GM20431 (cell line): ENCODE data around the gene CCP110.
"Not testable (repeated sequence)": the region's sequence is repeated elsewhere in the genome, so short reads cannot be mapped to it uniquely, and the experiment has no call there.

Experiments
- in situ Hi-C: fragments of 300-500 bp; cut with MseI, MboI; formaldehyde crosslinking; loops from one replicate; pipeline ENCODE4 v1.15.0; 2020; ENCODE audit warnings: low sequenced_read_pairs; ENCODE audit not compliant: unreplicated experiment

Gene CCP110

GRCh38 chr16:19542138-19542821 is 18.5 kb downstream of the CCP110 start:
- in situ Hi-C loops: no loop called here

GRCh38 chr16:19543278-19543996 is 19.7 kb downstream of the CCP110 start:
- in situ Hi-C loops: not testable (repeated sequence)

DNA sequence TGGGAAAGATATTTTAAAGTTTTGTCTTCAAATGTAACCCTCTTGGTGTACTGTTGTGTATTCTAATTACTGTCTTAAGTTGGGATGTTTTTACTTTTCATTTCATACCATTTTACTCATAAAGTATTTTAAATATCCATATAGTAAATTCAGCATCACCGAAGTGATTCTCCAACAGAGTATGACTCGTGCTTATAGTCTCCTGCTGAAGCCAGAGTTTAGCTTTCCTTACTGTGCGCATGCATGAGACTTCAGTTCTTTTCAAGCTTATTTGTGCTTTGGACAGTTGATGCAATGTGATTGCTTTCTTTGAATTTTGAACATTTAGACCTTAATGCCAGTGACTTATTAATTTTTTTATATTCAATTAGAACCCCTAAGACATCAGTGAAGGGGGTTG is 24.4 kb downstream of the CCP110 start:
- in situ Hi-C loops: no loop called here

DNA sequence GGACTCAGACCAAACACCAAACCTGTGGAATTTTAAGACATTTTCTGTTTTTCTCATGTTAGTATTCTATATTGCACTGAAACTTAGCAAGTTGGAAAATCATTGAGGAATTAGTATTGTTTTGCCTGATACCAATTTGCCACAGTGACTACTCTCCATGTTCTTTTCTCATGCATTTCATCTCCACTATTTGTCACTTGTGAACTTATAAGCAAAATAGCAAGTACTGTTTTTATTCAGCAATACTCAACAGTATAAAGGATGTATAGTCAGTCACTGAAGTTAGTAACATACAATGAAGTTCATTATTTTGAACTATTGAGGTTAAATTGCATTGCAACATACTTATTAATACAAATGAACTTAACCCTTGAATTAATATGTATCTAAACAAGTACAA is 25.9 kb downstream of the CCP110 start:
- in situ Hi-C loops: no loop called here

DNA sequence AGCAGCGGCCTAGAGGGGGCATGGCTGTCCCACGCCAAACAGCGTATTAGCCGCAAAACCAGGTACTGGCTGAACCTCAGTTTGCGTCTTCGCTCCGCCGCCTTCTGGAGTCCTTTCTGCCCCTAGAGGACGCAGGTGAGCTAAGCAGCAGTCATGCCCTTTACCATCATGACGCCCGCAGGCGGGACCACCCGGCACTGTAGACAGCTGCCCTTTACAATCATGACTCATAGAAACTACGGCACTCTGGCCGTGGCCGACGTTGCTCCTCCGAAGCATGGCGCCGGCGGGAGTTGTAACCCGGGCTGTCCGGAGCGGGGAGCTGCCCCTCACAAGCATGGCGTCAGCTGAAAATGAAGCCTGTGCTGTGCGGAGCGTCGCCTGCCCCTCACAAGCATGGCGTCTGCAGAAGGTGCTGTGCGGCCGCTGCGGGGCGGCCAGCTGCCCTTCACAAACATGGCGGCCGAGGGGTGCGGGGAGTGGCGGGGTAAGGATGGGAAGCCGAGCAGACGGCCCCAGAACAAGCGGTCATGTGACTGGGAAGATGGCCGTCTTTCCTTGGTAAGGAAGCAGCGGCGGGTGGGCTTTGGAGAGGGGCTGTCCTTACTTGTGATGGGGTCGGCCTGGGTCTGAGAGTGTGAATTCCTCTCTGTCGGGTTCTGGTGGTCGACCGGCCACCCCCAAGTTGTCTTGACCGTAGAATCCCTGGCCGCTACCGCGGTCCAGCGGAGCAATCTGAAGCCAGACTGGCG is 31.6 kb downstream of the CCP110 start, which contains the start of gene VPS35L:
Gene VPS35L, plus strand, starts transcription at position 518 of the 752 bp plus-strand sequence. Its CDS starts 27 bp downstream, at position 545.
- in situ Hi-C loops: no loop called here

GRCh38 chr16:19555938-19556771 is 32.4 kb downstream of the CCP110 start:
- in situ Hi-C loops: no loop called here

GRCh38 chr16:19559242-19559910 is 35.6 kb downstream of the CCP110 start:
- in situ Hi-C loops: no loop called here

DNA sequence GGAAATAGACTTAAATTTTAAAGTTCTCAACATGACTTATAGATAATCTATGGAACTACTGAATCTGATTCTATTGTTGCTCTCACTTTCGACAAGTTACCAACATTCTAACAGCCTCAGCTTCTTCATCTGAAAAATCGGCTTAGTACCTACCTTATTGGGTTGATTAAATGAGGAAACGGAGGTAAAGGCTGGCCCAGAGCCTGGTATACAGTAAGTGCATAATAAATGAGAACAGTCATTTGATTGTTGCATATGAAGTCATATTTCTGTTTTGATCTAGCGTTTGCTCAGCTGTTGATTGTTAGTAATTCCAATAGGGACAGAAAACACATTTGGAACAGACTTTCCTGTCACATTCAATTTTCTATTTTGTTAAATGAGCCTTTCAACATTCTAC is 36.3 kb downstream of the CCP110 start:
- in situ Hi-C loops: no loop called here

- in situ Hi-C loops: no loop called here
Observed at GRCh38 chr16:19563377-19563776, 39.6 kb downstream of the CCP110 start.

GRCh38 chr16:19566362-19566761 is 42.6 kb downstream of the CCP110 start:
- in situ Hi-C loops: no loop called here

DNA sequence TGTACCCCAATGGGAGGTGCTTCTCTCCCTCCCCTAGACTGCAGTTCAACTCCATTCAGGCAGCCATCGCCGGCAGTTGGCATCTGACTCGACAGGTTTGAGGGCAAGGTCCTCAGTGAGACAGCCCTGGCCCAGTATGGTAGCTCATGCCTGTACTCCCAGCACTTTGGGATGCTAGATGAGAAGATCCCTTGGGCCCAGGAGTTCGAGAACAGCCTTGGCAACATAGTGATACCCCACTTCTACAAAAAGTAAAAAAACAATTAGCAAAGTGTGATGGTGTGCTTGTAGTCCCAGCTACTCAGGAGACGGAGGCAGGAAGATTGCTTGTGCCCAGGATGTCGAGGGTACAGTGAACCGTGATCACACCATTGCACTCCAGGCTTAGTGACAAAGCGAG is 43.8 kb downstream of the CCP110 start:
- in situ Hi-C loops: no loop called here

DNA sequence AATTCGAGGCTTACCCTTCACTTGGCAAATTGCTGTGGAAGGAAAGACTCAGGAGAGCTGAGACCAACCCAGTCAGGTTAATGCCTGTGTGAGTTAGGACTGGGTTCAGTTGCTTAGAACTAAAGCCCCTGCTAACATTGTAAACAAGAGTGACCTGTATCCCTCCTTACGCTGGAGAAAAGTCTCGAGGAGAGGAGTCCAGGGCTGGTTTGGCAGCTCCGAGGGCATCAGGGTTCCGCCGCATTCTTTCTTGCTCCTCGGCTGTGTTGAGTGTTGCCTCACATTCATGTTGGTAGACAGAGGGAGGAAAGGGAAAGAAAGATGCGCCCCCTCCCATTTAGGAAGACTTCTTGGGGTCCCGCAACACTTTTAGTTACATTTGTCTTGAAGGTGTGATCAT is 50.3 kb downstream of the CCP110 start:
- in situ Hi-C loops: no loop called here

DNA sequence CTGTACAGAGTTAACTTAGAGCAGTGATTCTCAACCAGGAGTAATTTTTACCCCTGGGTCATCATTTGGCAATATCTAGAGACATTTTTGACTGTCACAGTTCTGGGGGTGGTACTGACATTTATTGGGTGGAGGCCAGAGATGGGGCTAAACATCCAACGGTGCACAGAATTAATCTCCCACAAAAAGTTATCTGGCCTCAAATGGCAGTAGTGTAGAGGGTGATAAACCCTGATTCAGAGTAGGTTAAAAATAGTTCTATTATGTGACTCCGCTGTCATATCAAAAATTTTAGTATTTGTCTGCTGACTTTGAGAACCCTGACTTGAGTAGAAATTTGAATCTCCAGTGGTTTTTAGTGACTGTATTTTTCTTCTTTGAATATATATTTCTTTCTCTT is 50.9 kb downstream of the CCP110 start:
- in situ Hi-C loops: no loop called here

DNA sequence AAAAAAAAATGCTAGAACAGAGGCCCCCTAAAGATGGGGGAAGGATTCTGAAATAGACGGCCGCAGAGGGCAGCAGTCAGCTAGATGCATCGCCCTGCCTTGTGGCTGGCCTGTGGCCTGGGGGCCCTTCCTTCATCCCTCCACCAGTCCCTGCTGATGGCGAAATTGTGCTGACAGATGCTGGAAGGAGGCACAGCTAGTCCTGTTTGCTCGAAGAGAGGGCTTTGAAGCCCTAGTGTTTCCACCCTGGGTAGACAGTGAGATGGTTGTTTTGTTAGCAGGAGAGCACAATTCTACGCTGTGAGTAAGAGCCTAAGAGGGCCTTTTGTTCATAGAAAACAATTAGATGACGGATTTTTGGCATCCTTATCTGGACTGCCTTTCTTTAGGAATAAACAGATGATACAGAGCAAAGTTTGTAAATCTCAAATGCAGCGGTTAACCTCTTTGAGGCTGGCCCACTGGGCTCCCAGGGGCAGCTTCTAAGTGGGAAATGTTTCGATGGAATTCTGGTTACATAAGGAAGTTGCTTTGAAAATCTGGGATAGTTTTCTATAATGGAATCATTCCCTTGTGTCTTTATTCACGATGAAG is 54.7 kb downstream of the CCP110 start:
- in situ Hi-C loops: no loop called here

GRCh38 chr16:19582050-19582831 is 58.5 kb downstream of the CCP110 start:
- in situ Hi-C loops: no loop called here

GRCh38 chr16:19583665-19584300 is 60.0 kb downstream of the CCP110 start:
- in situ Hi-C loops: no loop called here

DNA sequence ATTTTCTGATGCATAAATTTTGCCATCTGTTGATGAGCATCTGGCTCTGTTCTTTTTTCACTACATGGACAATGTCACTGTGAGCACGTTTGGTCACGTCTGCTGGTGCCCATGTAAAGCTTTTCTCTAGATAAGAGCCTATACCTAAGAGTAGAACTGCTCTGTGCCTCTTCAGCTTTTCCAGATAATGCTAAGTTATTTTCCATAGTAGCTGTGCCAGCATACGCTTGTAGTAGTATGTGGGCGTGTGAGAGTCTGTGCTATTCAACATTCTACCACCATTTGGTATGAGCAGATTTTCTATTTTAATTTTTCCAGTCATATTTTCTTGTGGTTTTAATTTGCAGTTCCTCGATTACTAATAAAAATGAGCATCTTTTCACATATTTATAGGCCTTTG is 64.9 kb downstream of the CCP110 start:
- in situ Hi-C loops: no loop called here

DNA sequence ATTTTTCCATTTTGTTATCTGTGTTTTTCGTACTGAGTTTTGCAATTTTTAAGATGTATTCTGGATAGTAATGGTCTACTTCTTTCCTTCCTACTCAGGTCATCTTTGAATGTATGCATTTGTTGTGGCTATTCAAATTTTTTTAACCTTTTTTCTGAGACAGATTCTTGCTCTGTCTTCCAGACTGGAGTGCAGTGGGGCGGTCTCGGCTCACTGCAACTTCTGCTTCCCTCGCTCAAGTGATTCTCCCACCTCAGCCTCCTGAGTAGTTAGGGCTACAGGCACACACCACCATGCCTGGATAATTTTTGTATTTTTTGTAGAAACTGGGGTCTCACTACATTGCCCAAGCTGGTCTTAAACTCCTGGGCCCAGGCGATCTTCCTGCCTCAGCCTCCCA is 65.4 kb downstream of the CCP110 start:
- in situ Hi-C loops: no loop called here
